Testis (tissue), 2 donors: ENCODE data around the gene GPLD1.

Experiments used
- POLR2A ChIP-seq: fragments of 450-650 bp; IDR thresholded peaks from one replicate; pipeline ENCODE4 v1.6.1; 2017; ENCODE audit warnings: antibody characterized with exemption, mild to moderate bottlenecking, moderate library complexity
- TF ChIP-seq, protein P1 (sequence below), 3 experiments: fragments of 450-650 bp in 2 of 3; fragments of 200-600 bp in 1 of 3; sonication (generic) in 1 of 3; IDR thresholded peaks; one replicate each; pipeline ENCODE4 v1.5.1; 2016 to 2019; ENCODE audit warnings: antibody characterized with exemption in 3 of 3, mild to moderate bottlenecking in 2 of 3, moderate library complexity in 1 of 3

DNA sequence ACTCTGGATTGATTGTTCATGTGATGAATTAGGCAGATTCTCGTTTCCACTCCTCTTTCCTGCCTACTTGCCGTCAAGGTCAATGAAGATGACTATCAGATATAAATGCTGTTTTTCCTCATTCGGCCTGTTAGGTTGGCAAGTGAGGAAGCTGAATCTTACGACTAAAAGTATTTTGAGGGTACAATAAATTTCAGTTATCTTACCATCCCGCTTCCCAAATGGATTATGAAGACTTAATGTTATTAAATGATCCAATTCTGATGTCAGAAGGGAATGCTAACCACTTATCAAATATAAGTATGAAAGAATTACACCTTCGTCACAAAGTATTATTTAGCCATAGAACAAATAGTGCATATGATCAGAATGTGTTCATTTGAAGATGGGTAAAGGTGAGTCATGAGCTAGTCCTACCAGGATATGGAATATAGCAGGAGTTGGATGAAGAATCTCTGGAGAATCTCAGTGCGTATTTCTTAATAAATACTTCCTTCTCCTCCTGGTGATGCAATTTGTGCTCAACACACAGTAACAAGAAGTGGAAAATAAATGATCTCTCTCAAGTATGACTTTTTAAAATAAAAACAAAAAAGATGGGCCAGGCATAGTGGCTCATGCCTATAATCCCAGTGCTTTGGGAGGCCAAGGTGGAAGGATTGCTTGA is 4.6 kb downstream of the GPLD1 start:
- TF ChIP-seq, protein P1, sequence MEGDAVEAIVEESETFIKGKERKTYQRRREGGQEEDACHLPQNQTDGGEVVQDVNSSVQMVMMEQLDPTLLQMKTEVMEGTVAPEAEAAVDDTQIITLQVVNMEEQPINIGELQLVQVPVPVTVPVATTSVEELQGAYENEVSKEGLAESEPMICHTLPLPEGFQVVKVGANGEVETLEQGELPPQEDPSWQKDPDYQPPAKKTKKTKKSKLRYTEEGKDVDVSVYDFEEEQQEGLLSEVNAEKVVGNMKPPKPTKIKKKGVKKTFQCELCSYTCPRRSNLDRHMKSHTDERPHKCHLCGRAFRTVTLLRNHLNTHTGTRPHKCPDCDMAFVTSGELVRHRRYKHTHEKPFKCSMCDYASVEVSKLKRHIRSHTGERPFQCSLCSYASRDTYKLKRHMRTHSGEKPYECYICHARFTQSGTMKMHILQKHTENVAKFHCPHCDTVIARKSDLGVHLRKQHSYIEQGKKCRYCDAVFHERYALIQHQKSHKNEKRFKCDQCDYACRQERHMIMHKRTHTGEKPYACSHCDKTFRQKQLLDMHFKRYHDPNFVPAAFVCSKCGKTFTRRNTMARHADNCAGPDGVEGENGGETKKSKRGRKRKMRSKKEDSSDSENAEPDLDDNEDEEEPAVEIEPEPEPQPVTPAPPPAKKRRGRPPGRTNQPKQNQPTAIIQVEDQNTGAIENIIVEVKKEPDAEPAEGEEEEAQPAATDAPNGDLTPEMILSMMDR (IDR thresholded peaks at IDR 0.05), result no peak
- no peak for TF ChIP-seq POLR2A
